ENCODE results near the gene ERBB2. TPM values are rescaled to one million over a fixed set of nuclear protein-coding genes. Genes with fewer than 3 reads are reported as not detected.

The ERBB2 gene
- total and polyA plus RNA-seq, 2 of the 13 experiments (the other 11 are each of a cell fraction or from before 2014, with no cell fraction given): 57.7 to 64.1 TPM

- TF ChIP-seq STAT6 (CRISPR knock-in tag; IDR thresholded peaks at IDR 0.05; ENCODE audit: borderline replicate concordance) (0 out of 2 replicates have a peak, but pooled peaks have one; percentile 37), ZBTB7B (CRISPR knock-in tag; IDR thresholded peaks at IDR 0.05) (peak; percentile 96), HNRNPL (IDR thresholded peaks at IDR 0.05; ENCODE audit: low read depth, low read length) (0 out of 2 replicates have a peak, but pooled peaks have one; percentile 21), SAP130 (CRISPR knock-in tag; IDR thresholded peaks at IDR 0.05; ENCODE audit: low read depth) (peak; percentile 86), KAT7 (CRISPR knock-in tag; IDR thresholded peaks at IDR 0.05; ENCODE audit: borderline replicate concordance) (no peak), DR1 (CRISPR knock-in tag; IDR thresholded peaks at IDR 0.05) (peak; percentile 47; the same call in 1 of the 2 replicates), GABPA (IDR thresholded peaks at IDR 0.05; ENCODE audit: low read depth, low read length) (peak; percentile 63), GABPA (CRISPR knock-in tag; IDR thresholded peaks at IDR 0.05; ENCODE audit: low read depth) (peak; percentile 92), FOXP1 (IDR thresholded peaks at IDR 0.05) (no peak), FOXP1 (CRISPR knock-in tag; IDR thresholded peaks at IDR 0.05) (peak; percentile 67), ZGPAT (CRISPR knock-in tag; IDR thresholded peaks at IDR 0.05) (peak; percentile 89), ZNF331 (CRISPR knock-in tag; IDR thresholded peaks at IDR 0.05) (peak; percentile 64; the same call in 1 of the 2 replicates), GATAD1 (CRISPR knock-in tag; IDR thresholded peaks at IDR 0.05) (0 out of 2 replicates have a peak, but pooled peaks have one; percentile 9), BORCS8-MEF2B (CRISPR knock-in tag; IDR thresholded peaks at IDR 0.05) (peak; percentile 73), PAXIP1 (CRISPR knock-in tag; conservative IDR thresholded peaks at IDR 0.05) (peak; percentile 95), ZNF574 (CRISPR knock-in tag; IDR thresholded peaks at IDR 0.05) (peak; percentile 67), TFDP1 (CRISPR knock-in tag; IDR thresholded peaks at IDR 0.05; ENCODE audit: borderline replicate concordance) (peak; percentile 50; the same call in 1 of the 2 replicates), ZNF614 (CRISPR knock-in tag; IDR thresholded peaks at IDR 0.05; ENCODE audit: borderline replicate concordance) (peak; percentile 73; the same call in 1 of the 2 replicates), ZNF430 (CRISPR knock-in tag; IDR thresholded peaks at IDR 0.05) (peak; percentile 64; the same call in 1 of the 2 replicates)
Measured at GRCh38 chr17:39674702-39675389, 25.0 kb upstream of the ERBB2 start (continued).
